HEK293T (cell line): ENCODE data around the gene RAPH1.

Experiments
- FOXA1 ChIP-seq: fragments of 450-650 bp; IDR thresholded peaks from 2 replicates; pipeline ENCODE4 v1.6.1; 2016; ENCODE audit warnings: mild to moderate bottlenecking
- FOXK2 ChIP-seq: fragments of 450-650 bp; IDR thresholded peaks from 2 replicates; pipeline ENCODE4 v1.6.1; 2016; ENCODE audit warnings: mild to moderate bottlenecking
- FOXM1 ChIP-seq: fragments of 450-650 bp; IDR thresholded peaks from 2 replicates; pipeline ENCODE4 v1.6.1; 2017; ENCODE audit warnings: mild to moderate bottlenecking, borderline replicate concordance
- HDGF ChIP-seq: fragments of 450-650 bp; IDR thresholded peaks from 2 replicates; pipeline ENCODE4 v1.6.1; 2017; ENCODE audit warnings: antibody characterized with exemption, borderline replicate concordance
- TARDBP ChIP-seq: fragments of 450-650 bp; IDR thresholded peaks from 2 replicates; pipeline ENCODE4 v1.6.1; 2016

GRCh38 chr2:203553784-203554183 is 18.7 kb upstream of the RAPH1 start:
- no peak for TF ChIP-seq TARDBP
- no peak for TF ChIP-seq FOXM1
- no peak for TF ChIP-seq FOXA1
- no peak for TF ChIP-seq HDGF
- no peak for TF ChIP-seq FOXK2
